Sigmoid colon (tissue), 7 donors: ENCODE results near the gene CLEC3A. TPM values are rescaled to one million over a fixed set of nuclear protein-coding genes. Genes with fewer than 3 reads are reported as not detected.

ENCODE experiments used
- DNase-seq: peaks from one replicate; pipeline ENCODE4 v3.0.0-alpha.2; 2019
- H3K27ac ChIP-seq, 4 donors: fragments of 200-600 bp; sonication (generic); one replicate each; pipeline ENCODE4 v1.5.1; 2016 to 2019; ENCODE audit warnings: mild to moderate bottlenecking in 1 of 4
- H3K27me3 ChIP-seq, 3 donors: fragments of 200-600 bp; sonication (generic); one replicate each; pipeline ENCODE4 v1.5.1; 2019; ENCODE audit warnings: mild to moderate bottlenecking in 1 of 3
- H3K36me3 ChIP-seq, 4 donors: fragments of 200-600 bp; sonication (generic); one replicate each; pipeline ENCODE4 v1.5.1; 2016 to 2019
- H3K4me1 ChIP-seq, 4 donors: fragments of 200-600 bp; sonication (generic); one replicate each; pipeline ENCODE4 v1.5.1; 2017 to 2019
- H3K4me3 ChIP-seq, 4 donors: fragments of 200-600 bp; sonication (generic); one replicate each; pipeline ENCODE4 v1.5.1; 2017 to 2019; ENCODE audit warnings: mild to moderate bottlenecking in 2 of 4, moderate library complexity in 1 of 4
- H3K9me3 ChIP-seq, 4 donors: fragments of 200-600 bp in 3 of 4; sonication (generic) in 3 of 4; one replicate each; pipeline versions ENCODE4 v1.5.1 to v1.6.1; 2013 to 2019
- EP300 ChIP-seq, 4 donors: sonication (generic); formaldehyde crosslinking; IDR thresholded peaks; one replicate each; pipeline ENCODE4 v1.6.1; 2017; ENCODE audit warnings: antibody characterized with exemption in 4 of 4
- POLR2A ChIP-seq, 2 donors: fragments of 450-650 bp; IDR thresholded peaks; one replicate each; pipeline ENCODE4 v1.6.1; 2016; ENCODE audit warnings: antibody characterized with exemption in 2 of 2, mild to moderate bottlenecking in 2 of 2, moderate library complexity in 2 of 2
- POLR2AphosphoS5 ChIP-seq, 4 donors: sonication (generic); formaldehyde crosslinking; IDR thresholded peaks; one replicate each; pipeline ENCODE4 v1.6.1; 2017; ENCODE audit warnings: antibody characterized with exemption in 4 of 4
- WGBS, 2 donors: extraction: QIAGEN DNeasy Blood & Tissue Kit; methylation state at CpG; one replicate each; pipeline ENCODE4 v1.1.7; 2013; 5-methylcytosine and 5-hydroxymethylcytosine counted together
- intact Hi-C: fragments of 100-400 bp; cut with DNase I; formaldehyde crosslinking; loops from one replicate; pipeline ENCODE4 v1.15.1; 2023
- polyA plus RNA-seq, 3 donors: library from polyadenylated mRNA; stranded (reverse); fragments of 200-250 nt; gene quantifications; one replicate each; pipeline ENCODE4 v1.2.3, GENCODE V29; 2013
- total RNA-seq, 4 donors: library from RNA; depleted of rRNA; stranded (reverse); fragments of >200 nt; gene quantifications; one replicate each; pipeline ENCODE4 v1.1.0, GENCODE V29; 2016
- TF ChIP-seq, protein P1 (sequence below), 4 experiments: fragments of 450-650 bp in 3 of 4; fragments of 200-600 bp in 1 of 4; IDR thresholded peaks; one replicate each; pipeline ENCODE4 v1.5.1; 2016 to 2019; ENCODE audit warnings: antibody characterized with exemption in 4 of 4, mild to moderate bottlenecking in 3 of 4, moderate library complexity in 2 of 4
- donor health status: healthy with polysubstance abuse.
- donor health status: Bipolar disorder and iron deficiency.
- donor health status: healthy.

Gene CLEC3A
- total and polyA plus RNA-seq, 7 donors: not detected

DNA sequence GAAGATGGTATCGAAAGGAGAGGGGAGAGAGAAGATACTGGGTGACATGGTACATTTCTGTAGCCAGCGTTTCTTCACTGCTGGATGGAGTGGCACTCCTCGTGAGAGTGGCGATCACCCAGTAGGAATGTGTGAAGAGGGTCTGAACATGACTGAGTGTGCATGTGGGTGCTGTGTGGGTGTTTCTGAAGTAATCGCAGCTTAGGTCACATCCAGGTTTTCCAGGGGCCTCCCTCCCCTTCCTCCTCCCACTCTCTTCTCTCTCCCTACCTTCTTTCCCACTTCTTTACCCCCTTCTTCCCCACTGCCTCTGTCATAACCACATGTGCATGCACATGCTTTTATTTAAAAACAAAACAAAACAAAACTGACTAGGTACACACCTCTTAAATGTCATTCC, 1.8 kb downstream of the CLEC3A start:
- no peaks in the 10 kb centered on the region for H3K36me3 ChIP-seq
- intact Hi-C loops: no loop called here
- 90 to 92% methylated on average over 5 of the region's 5 CpGs for WGBS, 2 donors
- no peak for TF ChIP-seq POLR2AphosphoS5 (IDR thresholded peaks at IDR 0.05)
- no peak for TF ChIP-seq POLR2A (IDR thresholded peaks at IDR 0.05)
- TF ChIP-seq, protein P1, sequence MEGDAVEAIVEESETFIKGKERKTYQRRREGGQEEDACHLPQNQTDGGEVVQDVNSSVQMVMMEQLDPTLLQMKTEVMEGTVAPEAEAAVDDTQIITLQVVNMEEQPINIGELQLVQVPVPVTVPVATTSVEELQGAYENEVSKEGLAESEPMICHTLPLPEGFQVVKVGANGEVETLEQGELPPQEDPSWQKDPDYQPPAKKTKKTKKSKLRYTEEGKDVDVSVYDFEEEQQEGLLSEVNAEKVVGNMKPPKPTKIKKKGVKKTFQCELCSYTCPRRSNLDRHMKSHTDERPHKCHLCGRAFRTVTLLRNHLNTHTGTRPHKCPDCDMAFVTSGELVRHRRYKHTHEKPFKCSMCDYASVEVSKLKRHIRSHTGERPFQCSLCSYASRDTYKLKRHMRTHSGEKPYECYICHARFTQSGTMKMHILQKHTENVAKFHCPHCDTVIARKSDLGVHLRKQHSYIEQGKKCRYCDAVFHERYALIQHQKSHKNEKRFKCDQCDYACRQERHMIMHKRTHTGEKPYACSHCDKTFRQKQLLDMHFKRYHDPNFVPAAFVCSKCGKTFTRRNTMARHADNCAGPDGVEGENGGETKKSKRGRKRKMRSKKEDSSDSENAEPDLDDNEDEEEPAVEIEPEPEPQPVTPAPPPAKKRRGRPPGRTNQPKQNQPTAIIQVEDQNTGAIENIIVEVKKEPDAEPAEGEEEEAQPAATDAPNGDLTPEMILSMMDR (IDR thresholded peaks at IDR 0.05): no peak
- H3K27ac ChIP-seq: no peak overlapping the region
- H3K9me3 ChIP-seq: no peaks in the 10 kb centered on the region
- DNase-seq: no peak
- no peak overlapping the region for H3K4me3 ChIP-seq
- H3K27me3 ChIP-seq: no peaks in the 10 kb centered on the region
- no peaks in the 10 kb centered on the region for H3K4me1 ChIP-seq

GRCh38 chr16:78025631-78026030, 3.3 kb downstream of the CLEC3A start:
- H3K36me3 ChIP-seq: no peaks in the 10 kb centered on the region
- no peaks in the 10 kb centered on the region for H3K4me1 ChIP-seq
- intact Hi-C loops: no loop called here

GRCh38 chr16:78028018-78028417, 5.7 kb downstream of the CLEC3A start:
- intact Hi-C loops: no loop called here
- Histone ChIP-seq H3K27ac (no peak overlapping the region), H3K4me3 (no peak overlapping the region), H3K27me3 (no peaks in the 10 kb centered on the region), H3K36me3 (no peaks in the 10 kb centered on the region), H3K4me1 (no peaks in the 10 kb centered on the region), H3K9me3 (no peaks in the 10 kb centered on the region)
- no peak for DNase-seq
- no peak for TF ChIP-seq EP300 (IDR thresholded peaks at IDR 0.05)
- TF ChIP-seq, protein P1 (IDR thresholded peaks at IDR 0.05): no peak
- TF ChIP-seq POLR2AphosphoS5 (IDR thresholded peaks at IDR 0.05): no peak
- no peak for TF ChIP-seq POLR2A (IDR thresholded peaks at IDR 0.05)
- WGBS, 2 donors: 47 to 54% methylated on average over 3 of the region's 3 CpGs

More at GRCh38 chr16:78025631-78026030, 3.3 kb downstream of the CLEC3A start:
- 91 to 98% methylated on average over 1 of the region's 1 CpG for WGBS, 2 donors
- DNase-seq: no peak
- Histone ChIP-seq H3K9me3 (no peaks in the 10 kb centered on the region), H3K27me3 (no peaks in the 10 kb centered on the region), H3K4me3 (no peak overlapping the region), H3K27ac (no peak overlapping the region)
- TF ChIP-seq, protein P1 (IDR thresholded peaks at IDR 0.05): no peak
- TF ChIP-seq POLR2AphosphoS5 (IDR thresholded peaks at IDR 0.05) (no peak), POLR2A (IDR thresholded peaks at IDR 0.05) (no peak), EP300 (IDR thresholded peaks at IDR 0.05) (no peak)

- no peaks in the 10 kb centered on the region for H3K9me3 ChIP-seq
- no peak overlapping the region for H3K4me3 ChIP-seq
- H3K27me3 ChIP-seq: no peaks in the 10 kb centered on the region
- intact Hi-C loops: no loop called here
- H3K27ac ChIP-seq: no peak overlapping the region
- no peak for DNase-seq
- no peaks in the 10 kb centered on the region for H3K36me3 ChIP-seq
- H3K4me1 ChIP-seq: no peaks in the 10 kb centered on the region
- TF ChIP-seq POLR2AphosphoS5 (IDR thresholded peaks at IDR 0.05): no peak
- TF ChIP-seq, protein P1 (IDR thresholded peaks at IDR 0.05): no peak
- no peak for TF ChIP-seq EP300 (IDR thresholded peaks at IDR 0.05)
- no peak for TF ChIP-seq POLR2A (IDR thresholded peaks at IDR 0.05)
- 39 to 76% methylated on average over 2 of the region's 2 CpGs for WGBS, 2 donors
Observed at GRCh38 chr16:78034530-78034929, 12.2 kb downstream of the CLEC3A start.

DNA sequence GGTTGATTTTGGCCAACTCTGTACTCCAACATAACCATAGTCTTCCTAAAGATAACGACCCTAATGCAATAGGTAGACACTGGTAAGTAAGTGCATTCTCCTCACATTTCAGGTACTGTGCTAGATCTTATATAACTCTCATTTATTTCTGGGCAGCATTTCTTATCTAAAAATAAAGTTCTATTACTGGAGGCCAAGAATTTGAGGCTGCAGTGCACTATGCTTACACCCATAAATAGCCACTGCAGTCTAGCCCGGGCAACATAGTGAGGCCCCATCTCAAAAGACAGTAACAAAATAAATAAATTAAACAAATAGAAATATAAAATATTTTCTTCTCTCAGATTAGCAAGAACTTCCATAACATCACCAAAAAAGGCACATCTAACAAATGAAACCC, 12.7 kb downstream of the CLEC3A start:
- H3K27ac ChIP-seq: no peak overlapping the region
- no peak overlapping the region for H3K4me3 ChIP-seq
- no peak for DNase-seq
- intact Hi-C loops: no loop called here
- no peaks in the 10 kb centered on the region for H3K27me3 ChIP-seq
- H3K36me3 ChIP-seq: no peaks in the 10 kb centered on the region
- no peaks in the 10 kb centered on the region for H3K4me1 ChIP-seq
- no peaks in the 10 kb centered on the region for H3K9me3 ChIP-seq
- WGBS, 2 donors: 56 to 73% methylated on average over 2 of the region's 2 CpGs
- TF ChIP-seq POLR2AphosphoS5 (IDR thresholded peaks at IDR 0.05): no peak
- no peak for TF ChIP-seq EP300 (IDR thresholded peaks at IDR 0.05)
- TF ChIP-seq, protein P1 (IDR thresholded peaks at IDR 0.05): no peak
- TF ChIP-seq POLR2A (IDR thresholded peaks at IDR 0.05): no peak
